Gastroesophageal sphincter (tissue), 4 donors: ENCODE measurements around the gene HINFP. TPM values are rescaled to one million over a fixed set of nuclear protein-coding genes. Genes with fewer than 3 reads are reported as not detected.

Source experiments
- ATAC-seq: fragments of 150-250 bp; one replicate; pipeline ENCODE4 v1.9.1; 2016; ENCODE audit warnings: mild to moderate bottlenecking, moderate library complexity
- H3K27ac ChIP-seq, 4 donors: fragments of 200-600 bp; sonication (generic) in 3 of 4; 1 replicate in 3 of 4; 2 replicates in 1 of 4; pipeline ENCODE4 v1.5.1; 2016 to 2019
- H3K27me3 ChIP-seq: fragments of 200-600 bp; sonication (generic); one replicate; pipeline ENCODE4 v1.5.1; 2019
- H3K36me3 ChIP-seq, 2 donors: fragments of 200-600 bp; sonication (generic); one replicate each; pipeline ENCODE4 v1.5.1; 2019; ENCODE audit warnings: control low read depth in 1 of 2
- H3K4me1 ChIP-seq, 3 donors: fragments of 200-600 bp; sonication (generic); 1 replicate in 2 of 3; 2 replicates in 1 of 3; pipeline ENCODE4 v1.5.1; 2016 to 2019; ENCODE audit warnings: control low read depth in 2 of 3
- H3K4me3 ChIP-seq, 2 donors: fragments of 200-600 bp; sonication (generic); one replicate each; pipeline ENCODE4 v1.5.1; 2019; ENCODE audit warnings: mild to moderate bottlenecking in 1 of 2, moderate library complexity in 1 of 2
- H3K9me3 ChIP-seq, 3 donors: fragments of 200-600 bp; sonication (generic); one replicate each; pipeline ENCODE4 v1.5.1; 2017 to 2019; ENCODE audit warnings: control low read depth in 2 of 3
- CTCF ChIP-seq, 4 experiments: fragments of 200-600 bp in 2 of 4; fragments of 450-650 bp in 2 of 4; sonication (generic) in 1 of 4; IDR thresholded peaks; one replicate each; pipeline ENCODE4 v1.5.1; 2017 to 2019; ENCODE audit warnings: antibody characterized with exemption in 4 of 4, mild to moderate bottlenecking in 2 of 4, moderate library complexity in 2 of 4
- EP300 ChIP-seq: sonication (generic); formaldehyde crosslinking; IDR thresholded peaks from one replicate; pipeline ENCODE4 v1.6.1; 2017; ENCODE audit warnings: antibody characterized with exemption, mild to moderate bottlenecking
- POLR2A ChIP-seq, 2 donors: fragments of 450-650 bp; IDR thresholded peaks; one replicate each; pipeline ENCODE4 v1.6.1; 2017; ENCODE audit warnings: antibody characterized with exemption in 2 of 2, mild to moderate bottlenecking in 2 of 2, moderate library complexity in 1 of 2
- POLR2AphosphoS5 ChIP-seq: sonication (generic); formaldehyde crosslinking; IDR thresholded peaks from one replicate; pipeline ENCODE4 v1.6.1; 2017; ENCODE audit warnings: antibody characterized with exemption
- WGBS, 2 donors: methylation state at CpG; one replicate each; pipeline ENCODE4 v1.1.5; 2018; ENCODE audit warnings: low coverage in 1 of 2; 5-methylcytosine and 5-hydroxymethylcytosine counted together
- total RNA-seq, 4 donors: library from RNA; depleted of rRNA; stranded (reverse); fragments of >200 nt; gene quantifications; one replicate each; pipeline ENCODE4 v1.1.0, GENCODE V29; 2016

The HINFP gene
- total RNA-seq, 4 donors from 2014 or later: 19.0 to 30.2 (median 23.3) TPM

- TF ChIP-seq CTCF (IDR thresholded peaks at IDR 0.05): no peak
- 80 to 83% methylated on average over 1 of the region's 10 CpGs for WGBS, 2 donors
- H3K9me3 ChIP-seq: no peaks in the 10 kb centered on the region
Observed at GRCh38 chr11:119110439-119110838, 10.9 kb upstream of the HINFP start.

GRCh38 chr11:119111361-119111925 lies 9.9 kb upstream of the HINFP start:
- TF ChIP-seq EP300 (no peak), POLR2AphosphoS5 (no peak), CTCF (IDR thresholded peaks at IDR 0.05) (no peak), POLR2A (IDR thresholded peaks at IDR 0.05) (no peak)
- H3K27ac ChIP-seq: no peak overlapping the region
- peaks cover 0 to 61% of the 10 kb centered on the region in 2 donors for H3K36me3 ChIP-seq
- no peaks in the 10 kb centered on the region for H3K9me3 ChIP-seq
- H3K27me3 ChIP-seq: no peaks in the 10 kb centered on the region
- 80 to 88% methylated on average over 2 to 8 of the region's 11 CpGs for WGBS, 2 donors
- peaks cover 0 to 32% (median 10%) of the 10 kb centered on the region in 3 donors for H3K4me1 ChIP-seq
- no peak for ATAC-seq
- no peak overlapping the region for H3K4me3 ChIP-seq

More at GRCh38 chr11:119110439-119110838, 10.9 kb upstream of the HINFP start:
- Histone ChIP-seq H3K4me1 (peaks cover 0 to 40% (median 12%) of the 10 kb centered on the region in 3 donors), H3K27me3 (no peaks in the 10 kb centered on the region), H3K36me3 (peaks cover 0 to 51% of the 10 kb centered on the region in 2 donors), H3K27ac (no peak overlapping the region), H3K4me3 (no peak overlapping the region)
- ATAC-seq: no peak

- Histone ChIP-seq H3K4me1 (peaks cover 0 to 26% (median 6%) of the 10 kb centered on the region in 3 donors), H3K36me3 (peaks cover 0 to 64% of the 10 kb centered on the region in 2 donors), H3K27ac (no peak overlapping the region), H3K4me3 (no peak overlapping the region), H3K9me3 (no peaks in the 10 kb centered on the region), H3K27me3 (no peaks in the 10 kb centered on the region)
- TF ChIP-seq CTCF (IDR thresholded peaks at IDR 0.05) (no peak), POLR2A (IDR thresholded peaks at IDR 0.05) (no peak), EP300 (no peak), POLR2AphosphoS5 (no peak)
- no peak for ATAC-seq
- 92 to 98% methylated on average over 2 to 7 of the region's 12 CpGs for whole genome bisulfite sequencing, 2 donors
Observed at GRCh38 chr11:119112314-119113020, 8.9 kb upstream of the HINFP start.

- no peak for ATAC-seq
- Histone ChIP-seq H3K27ac (no peak overlapping the region), H3K4me1 (peaks cover 0 to 17% (median under 1%) of the 10 kb centered on the region in 3 donors), H3K36me3 (peaks cover 0 to 64% of the 10 kb centered on the region in 2 donors), H3K9me3 (no peaks in the 10 kb centered on the region), H3K27me3 (no peaks in the 10 kb centered on the region), H3K4me3 (no peak overlapping the region)
- TF ChIP-seq CTCF (IDR thresholded peaks at IDR 0.05): no peak
- WGBS, 2 donors: no CpG with 5 or more reads among the region's 9 CpGs
Observed at GRCh38 chr11:119113716-119114115, 7.7 kb upstream of the HINFP start.

GRCh38 chr11:119114351-119114750 lies 7.0 kb upstream of the HINFP start:
- TF ChIP-seq EP300 (no peak), POLR2A (IDR thresholded peaks at IDR 0.05) (no peak), CTCF (IDR thresholded peaks at IDR 0.05) (no peak), POLR2AphosphoS5 (no peak)
- Histone ChIP-seq H3K4me1 (peaks cover 0 to 11% (median 0%) of the 10 kb centered on the region in 3 donors), H3K36me3 (peaks cover 0 to 64% of the 10 kb centered on the region in 2 donors), H3K27ac (no peak overlapping the region), H3K27me3 (no peaks in the 10 kb centered on the region), H3K9me3 (no peaks in the 10 kb centered on the region), H3K4me3 (no peak overlapping the region)
- no CpG with 5 or more reads among the region's 5 CpGs for WGBS, 2 donors
- no peak for ATAC-seq
